ENCODE measurements around the gene TMEM255B. TPM values are rescaled to one million over a fixed set of nuclear protein-coding genes. Genes with fewer than 3 reads are reported as not detected.
A peak's percentile ranks its signal among the peaks of the same experiment; 100 is the strongest.

The TMEM255B gene
- total RNA-seq, 1 donor from 2014 or later: 1.5 TPM

DNA sequence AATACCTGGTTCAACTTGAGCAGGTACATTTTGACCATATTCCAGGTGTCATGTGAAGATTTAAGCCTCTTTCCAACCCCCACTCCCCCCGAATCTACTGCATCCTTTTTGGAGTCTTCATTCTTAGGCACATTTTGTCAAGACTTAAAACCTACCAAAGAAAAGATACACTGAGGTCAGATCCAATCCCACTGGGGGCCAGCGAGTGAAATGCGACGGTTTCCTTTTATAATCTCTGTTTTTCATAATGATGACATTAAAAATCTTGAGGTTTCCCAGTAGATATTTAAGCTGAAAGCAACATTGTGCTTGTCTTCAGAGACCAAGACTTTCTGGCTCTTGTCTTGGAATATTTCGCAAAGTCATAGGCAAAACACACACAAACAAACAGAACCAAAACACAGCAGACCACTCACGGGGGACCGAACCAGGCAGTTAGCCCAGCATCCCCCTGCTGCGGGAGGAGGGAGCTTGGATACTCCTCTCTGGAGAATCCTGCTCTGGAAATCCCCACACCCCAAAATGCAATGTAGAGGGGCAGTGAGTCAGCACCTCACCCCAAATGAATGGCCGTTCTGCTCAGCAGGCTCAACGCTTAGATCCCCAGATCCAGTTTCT lies 105.4 kb downstream of the TMEM255B start:
- Mint-ChIP-seq H3K4me3 (ENCODE audit: low read depth) (peak overlapping the region; percentile 67), H3K4me1 (ENCODE audit: low read depth) (peaks cover 18% of the 10 kb centered on the region), H3K27ac (peak overlapping the region; percentile 21), H3K36me3 (ENCODE audit: insufficient read depth) (no peaks in the 10 kb centered on the region), H3K27me3 (peaks cover 38% of the 10 kb centered on the region), H3K9me3 (ENCODE audit: low read depth) (peaks cover 8% of the 10 kb centered on the region)
- TF ChIP-seq, protein P1, sequence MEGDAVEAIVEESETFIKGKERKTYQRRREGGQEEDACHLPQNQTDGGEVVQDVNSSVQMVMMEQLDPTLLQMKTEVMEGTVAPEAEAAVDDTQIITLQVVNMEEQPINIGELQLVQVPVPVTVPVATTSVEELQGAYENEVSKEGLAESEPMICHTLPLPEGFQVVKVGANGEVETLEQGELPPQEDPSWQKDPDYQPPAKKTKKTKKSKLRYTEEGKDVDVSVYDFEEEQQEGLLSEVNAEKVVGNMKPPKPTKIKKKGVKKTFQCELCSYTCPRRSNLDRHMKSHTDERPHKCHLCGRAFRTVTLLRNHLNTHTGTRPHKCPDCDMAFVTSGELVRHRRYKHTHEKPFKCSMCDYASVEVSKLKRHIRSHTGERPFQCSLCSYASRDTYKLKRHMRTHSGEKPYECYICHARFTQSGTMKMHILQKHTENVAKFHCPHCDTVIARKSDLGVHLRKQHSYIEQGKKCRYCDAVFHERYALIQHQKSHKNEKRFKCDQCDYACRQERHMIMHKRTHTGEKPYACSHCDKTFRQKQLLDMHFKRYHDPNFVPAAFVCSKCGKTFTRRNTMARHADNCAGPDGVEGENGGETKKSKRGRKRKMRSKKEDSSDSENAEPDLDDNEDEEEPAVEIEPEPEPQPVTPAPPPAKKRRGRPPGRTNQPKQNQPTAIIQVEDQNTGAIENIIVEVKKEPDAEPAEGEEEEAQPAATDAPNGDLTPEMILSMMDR (IDR thresholded peaks at IDR 0.05; ENCODE audit: unreplicated experiment): no peak
- no peak for DNase-seq (ENCODE audit: low spot score, unreplicated experiment)

DNA sequence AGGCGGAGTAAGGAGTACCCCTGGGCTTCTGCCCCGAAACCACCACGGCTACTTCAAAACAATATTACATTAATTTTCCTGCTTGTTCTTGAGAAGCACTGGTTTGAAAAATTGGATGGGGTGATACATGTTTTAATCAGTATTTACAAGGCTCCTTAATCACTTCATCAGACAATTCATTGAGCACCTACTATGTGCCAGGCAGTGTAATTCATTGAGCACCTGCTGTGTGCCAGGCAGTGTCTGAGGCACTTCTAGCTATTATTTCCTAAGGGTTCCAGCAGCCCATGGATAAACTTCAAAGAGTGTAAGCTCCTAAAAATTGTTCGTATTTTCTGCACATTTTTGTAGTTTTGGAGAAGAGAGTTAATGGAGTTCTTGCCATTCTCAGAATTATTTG lies 106.4 kb downstream of the TMEM255B start:
- no peak for DNase-seq (ENCODE audit: low spot score, unreplicated experiment)
- no peaks in the 10 kb centered on the region for H3K36me3 Mint-ChIP-seq (ENCODE audit: insufficient read depth)

More for the DNA sequence above, 106.4 kb downstream of the TMEM255B start:
- Mint-ChIP-seq H3K27ac (no peak overlapping the region), H3K27me3 (peaks cover 40% of the 10 kb centered on the region), H3K9me3 (ENCODE audit: low read depth) (peaks cover 8% of the 10 kb centered on the region), H3K4me3 (ENCODE audit: low read depth) (peak overlapping the region; percentile 61), H3K4me1 (ENCODE audit: low read depth) (peaks cover 10% of the 10 kb centered on the region)
- TF ChIP-seq, protein P1 (IDR thresholded peaks at IDR 0.05; ENCODE audit: unreplicated experiment): no peak

Other genes starting within 250 kb of the TMEM255B start
- gene TFDP1, start 174.5 kb upstream of the TMEM255B start, total RNA-seq: 58.2 and 63.9 TPM in 2 replicates
- not detected in 2 replicates for gene ATP4B, start 101.0 kb upstream of the TMEM255B start, total RNA-seq
- gene GRK1, start 92.0 kb upstream of the TMEM255B start, total RNA-seq: 0.73 and 1.1 TPM in 2 replicates
- 11.5 and 13.8 TPM in 2 replicates for gene GAS6, start 104.8 kb downstream of the TMEM255B start, total RNA-seq
- gene C13orf46, start 214.8 kb downstream of the TMEM255B start, total RNA-seq: 0.17 and 0.18 TPM in 2 replicates